ENCODE results near the gene THOP1.

THOP1 gene

GRCh38 chr19:2756477-2756876 is 28.8 kb upstream of the THOP1 start:
- H3K4me1 ChIP-seq (ENCODE audit: control insufficient read depth, insufficient read depth, low read length) = no peaks in the 10 kb centered on the region
- no peak overlapping the region for H3K9ac ChIP-seq (ENCODE audit: low read length)
- H3K36me3 ChIP-seq (ENCODE audit: control insufficient read depth, insufficient read depth, low read length) = peaks cover 22% of the 10 kb centered on the region
- no peaks in the 10 kb centered on the region for H3K27me3 ChIP-seq (ENCODE audit: control insufficient read depth, insufficient read depth, low read length)
- H3K27ac ChIP-seq (ENCODE audit: low read depth, low read length) = no peak overlapping the region
- no peak overlapping the region for H3K4me3 ChIP-seq (ENCODE audit: low read length)

GRCh38 chr19:2756921-2757881 is 28.1 kb upstream of the THOP1 start:
- H3K4me3 ChIP-seq (ENCODE audit: low read length) = no peak overlapping the region
- no peaks in the 10 kb centered on the region for H3K4me1 ChIP-seq (ENCODE audit: control insufficient read depth, insufficient read depth, low read length)
- H3K36me3 ChIP-seq (ENCODE audit: control insufficient read depth, insufficient read depth, low read length) = peaks cover 25% of the 10 kb centered on the region
- no peak overlapping the region for H3K27ac ChIP-seq (ENCODE audit: low read depth, low read length)
- H3K9ac ChIP-seq (ENCODE audit: low read length) = no peak overlapping the region
- H3K27me3 ChIP-seq (ENCODE audit: control insufficient read depth, insufficient read depth, low read length) = no peaks in the 10 kb centered on the region

GRCh38 chr19:2758601-2759313 is 26.5 kb upstream of the THOP1 start:
- no peak overlapping the region for H3K27ac ChIP-seq (ENCODE audit: low read depth, low read length)
- H3K4me1 ChIP-seq (ENCODE audit: control insufficient read depth, insufficient read depth, low read length) = no peaks in the 10 kb centered on the region
- H3K4me3 ChIP-seq (ENCODE audit: low read length) = no peak overlapping the region
- peaks cover 30% of the 10 kb centered on the region for H3K36me3 ChIP-seq (ENCODE audit: control insufficient read depth, insufficient read depth, low read length)
- no peaks in the 10 kb centered on the region for H3K27me3 ChIP-seq (ENCODE audit: control insufficient read depth, insufficient read depth, low read length)
- no peak overlapping the region for H3K9ac ChIP-seq (ENCODE audit: low read length)

- Histone ChIP-seq H3K36me3 (ENCODE audit: control insufficient read depth, insufficient read depth, low read length) (peaks cover 31% of the 10 kb centered on the region), H3K9ac (ENCODE audit: low read length) (no peak overlapping the region), H3K27me3 (ENCODE audit: control insufficient read depth, insufficient read depth, low read length) (no peaks in the 10 kb centered on the region), H3K4me3 (ENCODE audit: low read length) (no peak overlapping the region), H3K4me1 (ENCODE audit: control insufficient read depth, insufficient read depth, low read length) (no peaks in the 10 kb centered on the region), H3K27ac (ENCODE audit: low read depth, low read length) (no peak overlapping the region)
Measured at GRCh38 chr19:2759362-2759761, 25.9 kb upstream of the THOP1 start.

GRCh38 chr19:2759965-2760364 is 25.3 kb upstream of the THOP1 start:
- Histone ChIP-seq H3K4me1 (ENCODE audit: control insufficient read depth, insufficient read depth, low read length) (no peaks in the 10 kb centered on the region), H3K4me3 (ENCODE audit: low read length) (no peak overlapping the region), H3K36me3 (ENCODE audit: control insufficient read depth, insufficient read depth, low read length) (peaks cover 33% of the 10 kb centered on the region), H3K27me3 (ENCODE audit: control insufficient read depth, insufficient read depth, low read length) (no peaks in the 10 kb centered on the region), H3K27ac (ENCODE audit: low read depth, low read length) (no peak overlapping the region), H3K9ac (ENCODE audit: low read length) (no peak overlapping the region)

GRCh38 chr19:2761309-2761677 is 24.0 kb upstream of the THOP1 start:
- no peaks in the 10 kb centered on the region for H3K27me3 ChIP-seq (ENCODE audit: control insufficient read depth, insufficient read depth, low read length)
- H3K27ac ChIP-seq (ENCODE audit: low read depth, low read length) = no peak overlapping the region
- no peak overlapping the region for H3K9ac ChIP-seq (ENCODE audit: low read length)
- H3K36me3 ChIP-seq (ENCODE audit: control insufficient read depth, insufficient read depth, low read length) = peaks cover 26% of the 10 kb centered on the region
- H3K4me3 ChIP-seq (ENCODE audit: low read length) = no peak overlapping the region
- no peaks in the 10 kb centered on the region for H3K4me1 ChIP-seq (ENCODE audit: control insufficient read depth, insufficient read depth, low read length)

GRCh38 chr19:2761876-2762782 is 23.2 kb upstream of the THOP1 start:
- Histone ChIP-seq H3K4me1 (ENCODE audit: control insufficient read depth, insufficient read depth, low read length) (no peaks in the 10 kb centered on the region), H3K27ac (ENCODE audit: low read depth, low read length) (no peak overlapping the region), H3K4me3 (ENCODE audit: low read length) (no peak overlapping the region), H3K9ac (ENCODE audit: low read length) (no peak overlapping the region), H3K27me3 (ENCODE audit: control insufficient read depth, insufficient read depth, low read length) (no peaks in the 10 kb centered on the region), H3K36me3 (ENCODE audit: control insufficient read depth, insufficient read depth, low read length) (peaks cover 27% of the 10 kb centered on the region)

GRCh38 chr19:2762783-2763496 is 22.4 kb upstream of the THOP1 start:
- Histone ChIP-seq H3K36me3 (ENCODE audit: control insufficient read depth, insufficient read depth, low read length) (peaks cover 24% of the 10 kb centered on the region), H3K4me1 (ENCODE audit: control insufficient read depth, insufficient read depth, low read length) (no peaks in the 10 kb centered on the region)

GRCh38 chr19:2763687-2764086 is 21.6 kb upstream of the THOP1 start:
- Histone ChIP-seq H3K36me3 (ENCODE audit: control insufficient read depth, insufficient read depth, low read length) (peaks cover 21% of the 10 kb centered on the region), H3K4me1 (ENCODE audit: control insufficient read depth, insufficient read depth, low read length) (no peaks in the 10 kb centered on the region), H3K27me3 (ENCODE audit: control insufficient read depth, insufficient read depth, low read length) (no peaks in the 10 kb centered on the region), H3K4me3 (ENCODE audit: low read length) (no peak overlapping the region), H3K27ac (ENCODE audit: low read depth, low read length) (no peak overlapping the region), H3K9ac (ENCODE audit: low read length) (no peak overlapping the region)

More at GRCh38 chr19:2762783-2763496, 22.4 kb upstream of the THOP1 start:
- Histone ChIP-seq H3K4me3 (ENCODE audit: low read length) (no peak overlapping the region), H3K27me3 (ENCODE audit: control insufficient read depth, insufficient read depth, low read length) (no peaks in the 10 kb centered on the region), H3K27ac (ENCODE audit: low read depth, low read length) (no peak overlapping the region), H3K9ac (ENCODE audit: low read length) (no peak overlapping the region)

- no peaks in the 10 kb centered on the region for H3K4me1 ChIP-seq (ENCODE audit: control insufficient read depth, insufficient read depth, low read length)
- H3K4me3 ChIP-seq (ENCODE audit: low read length) = no peak overlapping the region
- H3K27ac ChIP-seq (ENCODE audit: low read depth, low read length) = no peak overlapping the region
- no peak overlapping the region for H3K9ac ChIP-seq (ENCODE audit: low read length)
- no peaks in the 10 kb centered on the region for H3K27me3 ChIP-seq (ENCODE audit: control insufficient read depth, insufficient read depth, low read length)
- H3K36me3 ChIP-seq (ENCODE audit: control insufficient read depth, insufficient read depth, low read length) = peaks cover 16% of the 10 kb centered on the region
Measured at GRCh38 chr19:2764945-2765344, 20.4 kb upstream of the THOP1 start.

- H3K27me3 ChIP-seq (ENCODE audit: control insufficient read depth, insufficient read depth, low read length) = no peaks in the 10 kb centered on the region
- H3K4me1 ChIP-seq (ENCODE audit: control insufficient read depth, insufficient read depth, low read length) = peaks cover 3% of the 10 kb centered on the region
- H3K27ac ChIP-seq (ENCODE audit: low read depth, low read length) = no peak overlapping the region
- H3K4me3 ChIP-seq (ENCODE audit: low read length) = no peak overlapping the region
- no peak overlapping the region for H3K9ac ChIP-seq (ENCODE audit: low read length)
- peaks cover 16% of the 10 kb centered on the region for H3K36me3 ChIP-seq (ENCODE audit: control insufficient read depth, insufficient read depth, low read length)
Measured at GRCh38 chr19:2765376-2765775, 19.9 kb upstream of the THOP1 start.

All from rectal smooth muscle tissue (tissue), 1 donor.